GM23248 (cell line): ENCODE measurements around the gene TAPT1.

Experiments used
- EZH2 ChIP-seq: fragments of 200-600 bp; sonication (generic); IDR thresholded peaks from 2 replicates; pipeline ENCODE4 v1.6.1; 2018; ENCODE audit warnings: antibody characterized with exemption, mild to moderate bottlenecking; ENCODE audit not compliant: insufficient read depth, poor library complexity, severe bottlenecking
- EZH2phosphoT487 ChIP-seq: fragments of 200-600 bp; sonication (generic); IDR thresholded peaks from 2 replicates; pipeline ENCODE4 v1.6.1; 2018; ENCODE audit warnings: antibody characterized with exemption, moderate library complexity, mild to moderate bottlenecking, low read depth; ENCODE audit not compliant: insufficient read depth

- TF ChIP-seq EZH2 (no peak), EZH2phosphoT487 (no peak)
These were observed 3.2 kb downstream of the TAPT1 start for GRCh38 chr4:16222957-16223527.
